Kidney (tissue), 14 donors: ENCODE measurements around the gene ITGB1BP1. TPM values are rescaled to one million over a fixed set of nuclear protein-coding genes. Genes with fewer than 3 reads are reported as not detected.
A peak's percentile ranks its signal among the peaks of the same experiment; 100 is the strongest.

Source experiments
- DNase-seq, 5 donors: peaks; one replicate each; pipeline ENCODE4 v3.0.0-alpha.2; 2013 to 2020
- FAIRE-seq: peaks from 2 replicates; lab custom pipeline; 2012; peaks lifted over from hg19 to GRCh38; lab: Jason Lieb, UNC
- H3K27ac ChIP-seq, 2 donors: one replicate each; pipeline ENCODE4 v1.7.0; 2013; ENCODE audit warnings: low read depth in 2 of 2, low read length in 2 of 2, inconsistent platforms in 1 of 2
- H3K27me3 ChIP-seq: one replicate; pipeline ENCODE4 v1.7.1; 2013; ENCODE audit warnings: low read length, inconsistent platforms; ENCODE audit not compliant: control insufficient read depth, insufficient read depth
- H3K36me3 ChIP-seq, 3 donors: one replicate each; pipeline versions ENCODE4 v1.7.0 to v1.7.1; 2013; ENCODE audit warnings: low read length in 3 of 3, control low read depth in 1 of 3, inconsistent platforms in 1 of 3; ENCODE audit not compliant: insufficient read depth in 3 of 3, control insufficient read depth in 2 of 3
- H3K4me1 ChIP-seq, 3 donors: one replicate each; pipeline versions ENCODE4 v1.7.0 to v1.7.1; 2013; ENCODE audit warnings: low read length in 3 of 3, inconsistent platforms in 1 of 3, low read depth in 1 of 3; ENCODE audit not compliant: control insufficient read depth in 2 of 3, insufficient read depth in 2 of 3
- H3K4me3 ChIP-seq, 3 donors: one replicate each; pipeline versions ENCODE4 v1.7.0 to v1.8.1; 2013; ENCODE audit warnings: low read length in 3 of 3, control low read depth in 1 of 3, inconsistent platforms in 1 of 3
- H3K9ac ChIP-seq, 3 donors: one replicate each; pipeline versions ENCODE4 v1.7.0 to v1.7.1; 2013; ENCODE audit warnings: low read length in 3 of 3, control low read depth in 1 of 3, inconsistent platforms in 1 of 3
- H3K9me3 ChIP-seq, 3 donors: one replicate each; pipeline versions ENCODE4 v1.7.0 to v1.7.1; 2013; ENCODE audit warnings: low read length in 3 of 3, control low read depth in 1 of 3, inconsistent platforms in 1 of 3; ENCODE audit not compliant: control insufficient read depth in 2 of 3, insufficient read depth in 1 of 3
- CTCF ChIP-seq: IDR thresholded peaks from 3 replicates; pipeline ENCODE4 v1.5.1; 2012; ENCODE audit warnings: mild to moderate bottlenecking, moderate library complexity, borderline replicate concordance; ENCODE audit not compliant: insufficient read depth; ENCODE audit errors: extremely low read depth
- intact Hi-C: fragments of 100-400 bp; cut with DNase I; formaldehyde crosslinking; loops from one replicate; pipeline ENCODE4 v1.11.1; 2022
- polyA plus RNA-seq: library from polyadenylated mRNA; stranded (reverse); fragments of 350-450 nt; fragmentation: Illumina TruSeq; extraction: RNeasy Lipid Tissue Mini Kit (QIAGEN cat#74804); gene quantifications from one replicate; pipeline ENCODE4 v1.2.3, GENCODE V29; 2014; ENCODE audit warnings: low read depth, low replicate concordance; ENCODE audit not compliant: insufficient read depth
- total RNA-seq: library from RNA; stranded (reverse); fragmentation: NEBNext Ultra II Directional; extraction: Animal tissue kit (Norgen Biotek cat#: 25700); gene quantifications from one replicate; pipeline ENCODE4 v1.2.1, GENCODE V29; 2021
- donor health status: control.
- donor health status: control.
- donor health status: control.
- donor health status: control.
- donor health status: control.
- donor health status: DM: yes; HTN: yes; CAD: no.
- donor health status: Normal renal cell carcinoma (clear cell type).

Gene ITGB1BP1
- total and polyA plus RNA-seq, 2 donors from 2014 or later: 67.1 to 164 TPM

DNA sequence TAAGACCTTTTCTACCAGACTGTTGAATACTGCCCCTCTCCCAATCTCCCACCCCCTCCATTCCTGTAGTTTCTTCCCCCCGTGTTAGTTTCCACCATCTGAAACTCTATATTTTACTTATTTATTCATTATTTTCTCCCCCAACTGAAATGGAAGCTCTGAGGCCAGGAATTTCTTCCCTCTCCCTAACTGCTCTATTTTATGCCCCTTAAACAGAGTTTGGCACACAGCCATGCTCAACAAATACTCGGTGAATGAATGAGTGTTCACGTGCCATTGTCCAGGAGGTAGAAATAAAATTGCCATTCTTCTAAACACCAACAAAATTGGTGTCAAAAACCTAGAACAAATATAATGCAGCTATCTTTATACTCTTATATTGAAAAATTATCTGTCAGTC is 5.6 kb downstream of the ITGB1BP1 start:
- Histone ChIP-seq H3K36me3 (peaks cover 0 to 8% (median 0%) of the 10 kb centered on the region in 3 donors), H3K4me3 (no peak overlapping the region), H3K27me3 (no peaks in the 10 kb centered on the region), H3K4me1 (peaks cover 0 to 11% (median 0%) of the 10 kb centered on the region in 3 donors), H3K9me3 (no peaks in the 10 kb centered on the region), H3K9ac (no peak overlapping the region), H3K27ac (no peak overlapping the region)
- FAIRE-seq (no peak), DNase-seq (peak in 2 of 5 donors; percentile 43 to 59)
- TF ChIP-seq CTCF: no peak
- intact Hi-C loops: no loop called here

DNA sequence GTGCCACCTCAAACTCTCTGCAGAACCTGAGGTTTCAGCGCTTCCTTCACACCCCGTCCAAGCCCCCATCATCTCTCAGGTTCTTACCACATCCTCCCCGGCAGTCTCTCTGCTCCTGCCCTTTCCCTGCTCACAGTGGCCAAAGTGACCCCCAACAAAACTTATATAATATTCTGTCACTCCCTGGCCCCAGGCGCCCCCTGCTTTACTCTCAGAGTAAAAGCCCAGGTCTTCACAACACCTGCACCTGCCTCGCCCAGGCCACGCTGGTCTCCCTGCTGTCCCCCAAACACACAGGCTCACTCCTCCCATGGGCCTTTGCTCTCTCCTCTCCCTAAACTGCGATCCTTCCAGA is 6.4 kb downstream of the ITGB1BP1 start:
- Histone ChIP-seq H3K36me3 (peaks cover 0 to 13% (median 0%) of the 10 kb centered on the region in 3 donors), H3K27ac (no peak overlapping the region), H3K9me3 (no peaks in the 10 kb centered on the region), H3K4me1 (peaks cover 0 to 3% (median 0%) of the 10 kb centered on the region in 3 donors), H3K4me3 (no peak overlapping the region), H3K27me3 (no peaks in the 10 kb centered on the region), H3K9ac (no peak overlapping the region)
- FAIRE-seq: no peak
- intact Hi-C loops: no loop called here
- no peak for DNase-seq
- no peak for TF ChIP-seq CTCF

- intact Hi-C loops: no loop called here
- TF ChIP-seq CTCF: no peak
- H3K4me1 ChIP-seq: no peaks in the 10 kb centered on the region
- no peak overlapping the region for H3K4me3 ChIP-seq
- no peaks in the 10 kb centered on the region for H3K9me3 ChIP-seq
- no peak for DNase-seq
- peaks cover 0 to 14% (median 0%) of the 10 kb centered on the region in 3 donors for H3K36me3 ChIP-seq
- no peak for FAIRE-seq
- H3K27ac ChIP-seq: no peak overlapping the region
- H3K9ac ChIP-seq: no peak overlapping the region
- no peaks in the 10 kb centered on the region for H3K27me3 ChIP-seq
These were observed 6.9 kb downstream of the ITGB1BP1 start for GRCh38 chr2:9416267-9416961.
